ENCODE measurements around the gene KLF1. TPM values are rescaled to one million over a fixed set of nuclear protein-coding genes. Genes with fewer than 3 reads are reported as not detected.

Gene KLF1
- total and polyA plus RNA-seq, 11 donors: 0.19 to 0.25 TPM; not detected in 9

DNA sequence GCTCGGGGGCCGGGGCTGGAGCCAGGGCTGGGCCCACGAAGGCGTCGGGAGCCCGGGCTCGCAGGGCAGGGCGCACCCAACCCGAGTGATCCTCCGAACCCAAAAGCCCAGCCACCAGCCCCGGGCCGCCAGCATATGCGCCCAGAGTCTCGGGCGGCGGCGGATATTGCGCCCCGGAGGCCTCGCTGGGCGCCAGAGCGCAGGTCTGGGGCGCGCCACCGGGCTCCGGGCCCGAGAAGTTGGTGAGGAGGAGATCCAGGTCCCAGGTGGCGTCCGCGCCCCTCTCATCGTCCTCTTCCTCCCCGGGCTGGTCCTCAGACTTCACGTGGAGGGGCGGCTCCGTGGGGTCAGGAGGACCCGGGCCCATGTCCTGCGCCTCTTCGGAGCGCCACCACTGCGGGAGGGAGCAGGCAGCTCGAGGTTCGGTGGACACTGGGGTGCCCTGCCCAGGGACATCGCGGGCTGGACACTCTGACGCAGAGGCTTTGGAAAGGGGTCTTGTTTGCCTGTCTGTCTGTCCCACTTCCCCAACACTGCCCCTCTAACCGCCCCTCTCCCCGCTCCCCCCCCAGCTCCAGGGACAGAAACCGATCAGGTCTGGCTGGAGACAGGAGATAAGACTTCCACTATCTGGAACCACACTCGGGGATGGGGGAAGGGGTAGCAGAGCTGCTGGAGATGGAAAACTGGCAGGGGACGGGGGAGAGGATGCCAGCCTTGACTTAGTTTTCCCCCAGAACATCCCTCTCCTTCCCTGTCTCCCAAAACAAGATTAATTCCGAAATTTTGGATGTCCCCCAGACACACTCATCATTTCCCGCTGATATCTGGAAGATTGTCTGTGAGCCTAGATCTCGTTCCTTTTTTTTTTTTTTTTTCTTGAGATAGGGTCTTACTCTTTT lies 1.0 kb downstream of the KLF1 start:
- intact Hi-C loops (cut with DNase I): loop anchor here in 8 of 10 donors (2.0 to 10.0 kb wide), 6 partner anchors 25 to 209 kb away; partner anchors contain the start of genes DAND5 (in 4 of the 8), CALR (in 1 of the 8) and FARSA (in 1 of the 8)

GRCh38 chr19:12884926-12885748 lies 1.9 kb downstream of the KLF1 start:
- H3K4me1 ChIP-seq: peaks cover 0 to 54% (median 19%) of the 10 kb centered on the region in 12 donors
- 3 to 15% (median 5%) methylated on average over 29 to 73 of the region's 73 CpGs for WGBS, 4 donors
- intact Hi-C loops (cut with DNase I): loop anchor here in 6 of 10 donors (5.0 to 10.0 kb wide), 4 partner anchors 50 to 210 kb away; partner anchors contain the start of genes DAND5 (in 4 of the 6), CALR (in 1 of the 6) and FARSA (in 1 of the 6)
- ATAC-seq: peak in 3 of 4 donors; percentile 25 to 40 (median 36)
- TF ChIP-seq POLR2A (IDR thresholded peaks at IDR 0.05) (no peak), CTCF (IDR thresholded peaks at IDR 0.05) (peak; percentile 42 to 80 (median 60))
- peaks cover 11 to 43% (median 23%) of the 10 kb centered on the region in 9 donors for H3K27me3 ChIP-seq
- peak overlapping the region; percentile 1 to 61 (median 38) for H3K4me3 ChIP-seq
- peaks cover 0 to 9% (median 0%) of the 10 kb centered on the region in 12 donors for H3K9me3 ChIP-seq
- H3K36me3 ChIP-seq: no peaks in the 10 kb centered on the region
- DNase-seq: peak; percentile 56 to 84 (median 72)
- peak overlapping the region in 1 of 12 donors; percentile 37 for H3K27ac ChIP-seq

More for the DNA sequence above, 1.0 kb downstream of the KLF1 start:
- WGBS, 4 donors: 4 to 11% (median 5%) methylated on average over 20 to 53 of the region's 53 CpGs
- Histone ChIP-seq H3K27ac (peak overlapping the region in 1 of 12 donors; percentile 21), H3K36me3 (no peaks in the 10 kb centered on the region), H3K4me1 (peaks cover 0 to 48% (median 16%) of the 10 kb centered on the region in 12 donors), H3K27me3 (peaks cover 11 to 43% (median 23%) of the 10 kb centered on the region in 9 donors), H3K4me3 (peak overlapping the region; percentile 1 to 61 (median 38)), H3K9me3 (peaks cover 0 to 9% (median 0%) of the 10 kb centered on the region in 12 donors)
- DNase-seq (no peak), ATAC-seq (no peak)
- TF ChIP-seq CTCF (IDR thresholded peaks at IDR 0.05) (peak in 1 of 12 donors; percentile 3), POLR2A (IDR thresholded peaks at IDR 0.05) (no peak)

DNA sequence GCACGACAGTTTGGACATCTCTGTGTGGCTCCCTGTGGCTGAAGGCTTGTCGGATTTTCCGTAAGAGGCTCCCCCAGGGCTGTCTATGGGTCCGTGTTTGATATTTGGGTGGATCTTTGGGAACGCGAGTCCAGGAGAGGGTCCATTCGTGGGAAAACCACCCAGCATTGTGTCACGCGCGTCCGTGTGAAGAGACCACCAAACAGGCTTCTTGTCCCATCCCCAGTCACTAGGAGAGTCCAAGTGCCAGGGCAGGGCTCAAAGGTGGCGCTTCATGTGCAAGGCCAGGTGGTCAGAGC lies 2.4 kb downstream of the KLF1 start:
- intact Hi-C loops (cut with DNase I): loop anchor here in 5 of 10 donors (10.0 kb wide), 3 partner anchors 50 to 210 kb away; partner anchors contain the start of genes DAND5 (in 4 of the 5), CALR (in 1 of the 5) and FARSA (in 1 of the 5)
- Histone ChIP-seq H3K9me3 (peaks cover 0 to 9% (median 0%) of the 10 kb centered on the region in 12 donors), H3K27me3 (peaks cover 11 to 43% (median 23%) of the 10 kb centered on the region in 9 donors), H3K36me3 (no peaks in the 10 kb centered on the region), H3K4me3 (peak overlapping the region in 2 of 12 donors; percentile 1 to 61), H3K27ac (peak overlapping the region in 1 of 12 donors; percentile 37), H3K4me1 (peaks cover 0 to 56% (median 18%) of the 10 kb centered on the region in 12 donors)
- DNase-seq (no peak), ATAC-seq (no peak)
- 65 to 85% (median 74%) methylated on average over 12 of the region's 12 CpGs for WGBS, 4 donors
- TF ChIP-seq CTCF (IDR thresholded peaks at IDR 0.05): no peak
- TF ChIP-seq POLR2A (IDR thresholded peaks at IDR 0.05): no peak
